NB4 (cell line): ENCODE results near the gene TBC1D32.

Source experiments
- DNase-seq: peaks from one replicate; pipeline ENCODE4 v3.0.0; 2010; ENCODE audit warnings: low read depth
- H3K4me3 ChIP-seq: one replicate; pipeline ENCODE4 v1.5.1; 2011; ENCODE audit warnings: mild to moderate bottlenecking, low read depth, low read length, moderate library complexity
- MAX ChIP-seq: IDR thresholded peaks from 2 replicates; pipeline ENCODE4 v1.6.1; 2011; ENCODE audit warnings: low read depth, low read length
- MYC ChIP-seq: IDR thresholded peaks from 2 replicates; pipeline ENCODE4 v1.6.1; 2011; ENCODE audit warnings: low read depth, low read length
- POLR2A ChIP-seq: IDR thresholded peaks from 2 replicates; pipeline ENCODE4 v1.6.1; 2011; ENCODE audit warnings: mild to moderate bottlenecking; ENCODE audit not compliant: insufficient read length; ENCODE audit errors: extremely low read depth
- TF ChIP-seq, protein P1 (sequence below): IDR thresholded peaks from one replicate; pipeline ENCODE4 v1.5.1; 2012; ENCODE audit warnings: low read depth, low read length

The TBC1D32 gene

DNA sequence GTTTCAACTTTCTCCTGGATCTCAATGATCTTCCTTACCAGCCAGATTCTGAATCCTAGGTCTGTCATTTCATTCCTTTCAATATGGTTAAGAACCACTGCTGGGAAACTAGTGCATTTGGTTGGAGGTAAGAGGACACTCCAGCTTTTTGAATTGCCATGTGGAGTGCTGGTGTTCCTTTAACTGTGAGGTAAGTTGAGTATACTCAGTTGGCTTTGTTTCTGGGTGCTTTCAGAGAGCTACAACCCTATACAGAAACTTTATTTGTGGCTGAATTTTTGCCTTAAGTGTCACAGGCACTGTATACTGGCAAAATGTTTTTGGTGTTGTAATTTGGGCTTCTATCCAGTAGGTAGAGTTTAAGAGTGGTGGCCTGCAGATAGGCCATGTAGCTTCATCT lies 175.8 kb downstream of the TBC1D32 start:
- no peak for DNase-seq
- no peak overlapping the region for H3K4me3 ChIP-seq
- no peak for TF ChIP-seq POLR2A
- TF ChIP-seq, protein P1, sequence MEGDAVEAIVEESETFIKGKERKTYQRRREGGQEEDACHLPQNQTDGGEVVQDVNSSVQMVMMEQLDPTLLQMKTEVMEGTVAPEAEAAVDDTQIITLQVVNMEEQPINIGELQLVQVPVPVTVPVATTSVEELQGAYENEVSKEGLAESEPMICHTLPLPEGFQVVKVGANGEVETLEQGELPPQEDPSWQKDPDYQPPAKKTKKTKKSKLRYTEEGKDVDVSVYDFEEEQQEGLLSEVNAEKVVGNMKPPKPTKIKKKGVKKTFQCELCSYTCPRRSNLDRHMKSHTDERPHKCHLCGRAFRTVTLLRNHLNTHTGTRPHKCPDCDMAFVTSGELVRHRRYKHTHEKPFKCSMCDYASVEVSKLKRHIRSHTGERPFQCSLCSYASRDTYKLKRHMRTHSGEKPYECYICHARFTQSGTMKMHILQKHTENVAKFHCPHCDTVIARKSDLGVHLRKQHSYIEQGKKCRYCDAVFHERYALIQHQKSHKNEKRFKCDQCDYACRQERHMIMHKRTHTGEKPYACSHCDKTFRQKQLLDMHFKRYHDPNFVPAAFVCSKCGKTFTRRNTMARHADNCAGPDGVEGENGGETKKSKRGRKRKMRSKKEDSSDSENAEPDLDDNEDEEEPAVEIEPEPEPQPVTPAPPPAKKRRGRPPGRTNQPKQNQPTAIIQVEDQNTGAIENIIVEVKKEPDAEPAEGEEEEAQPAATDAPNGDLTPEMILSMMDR, result no peak
- no peak for TF ChIP-seq MYC
- TF ChIP-seq MAX, result no peak

- TF ChIP-seq POLR2A (no peak), MYC (no peak), MAX (no peak)
- TF ChIP-seq, protein P1, result no peak
- no peak overlapping the region for H3K4me3 ChIP-seq
- DNase-seq, result no peak
Measured at GRCh38 chr6:121157906-121158305, 176.4 kb downstream of the TBC1D32 start.

DNA sequence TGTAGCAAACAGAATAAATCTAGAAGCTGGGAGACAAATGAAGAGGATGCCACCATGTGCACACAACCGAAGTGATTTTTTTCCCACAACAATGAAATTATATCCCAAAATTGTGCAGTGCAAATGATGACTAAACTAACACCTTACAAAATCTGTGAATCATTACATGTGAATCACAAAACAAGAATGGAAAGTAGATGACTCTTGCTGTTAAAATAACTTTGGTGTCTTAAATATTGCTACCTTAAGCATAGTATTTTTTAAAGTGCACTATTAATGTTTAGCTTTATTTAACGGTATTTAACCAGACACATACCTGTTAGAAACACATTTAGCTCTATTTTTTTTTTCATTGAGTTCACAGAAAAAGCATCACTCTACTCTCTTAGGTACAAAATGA lies 190.8 kb downstream of the TBC1D32 start:
- H3K4me3 ChIP-seq, result no peak overlapping the region
- TF ChIP-seq, protein P1, result no peak
- TF ChIP-seq MAX (no peak), MYC (no peak), POLR2A (no peak)
- no peak for DNase-seq

DNA sequence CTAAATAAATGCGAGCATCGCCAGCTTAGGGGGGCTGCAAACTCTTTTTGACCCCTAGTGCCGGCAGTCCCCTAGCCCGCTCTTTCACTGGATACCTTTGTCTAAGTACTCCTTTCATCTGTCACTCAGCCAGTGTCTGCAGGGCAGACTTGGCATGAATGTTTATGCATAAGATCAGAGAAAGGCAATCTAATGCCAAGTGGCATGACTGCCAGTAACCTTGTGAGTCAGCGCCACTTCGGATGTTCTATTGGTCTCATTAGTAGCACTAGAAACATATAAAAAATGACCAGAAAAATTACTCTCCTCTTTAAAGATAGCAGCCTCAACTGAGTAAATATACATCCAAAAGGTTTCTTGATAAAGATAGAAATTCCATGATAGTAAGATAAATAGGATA lies 192.2 kb downstream of the TBC1D32 start:
- H3K4me3 ChIP-seq, result no peak overlapping the region
- no peak for DNase-seq
- TF ChIP-seq, protein P1, result no peak
- no peak for TF ChIP-seq POLR2A
- TF ChIP-seq MAX, result no peak
- TF ChIP-seq MYC, result no peak

- TF ChIP-seq MAX, result no peak
- no peak for TF ChIP-seq POLR2A
- TF ChIP-seq, protein P1, result no peak
- TF ChIP-seq MYC, result no peak
- DNase-seq, result no peak
- no peak overlapping the region for H3K4me3 ChIP-seq
Measured at GRCh38 chr6:121135425-121135824, 198.9 kb downstream of the TBC1D32 start.

DNA sequence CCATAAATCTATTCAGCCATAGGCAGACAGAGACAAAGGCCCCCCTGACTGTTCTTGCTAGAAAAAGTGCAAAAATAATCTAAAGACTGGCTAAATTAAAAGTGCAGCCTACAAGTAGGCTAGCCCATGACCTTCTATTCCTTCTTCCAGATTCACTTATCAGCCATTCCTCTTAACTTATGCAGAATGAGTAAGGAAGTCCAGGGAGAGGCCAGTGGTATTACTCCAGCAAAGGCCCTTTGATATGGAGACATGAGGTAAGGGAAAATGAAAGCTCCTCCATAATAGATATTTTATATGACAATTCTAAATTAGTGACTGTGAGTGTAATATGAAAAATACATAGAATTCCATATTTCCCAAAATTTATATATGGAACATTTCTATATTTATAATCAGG lies 199.4 kb downstream of the TBC1D32 start:
- TF ChIP-seq POLR2A (no peak), MAX (no peak), MYC (no peak)
- TF ChIP-seq, protein P1, result no peak
- H3K4me3 ChIP-seq, result no peak overlapping the region
- DNase-seq, result no peak
